SK-N-SH (cell line): ENCODE data around the gene OTOG.

Source experiments
- ELF1 ChIP-seq: IDR thresholded peaks from 2 replicates; pipeline ENCODE4 v1.4.0; 2012
- YY1 ChIP-seq: IDR thresholded peaks from 2 replicates; pipeline ENCODE4 v1.4.0; 2012; ENCODE audit warnings: low read depth, mild to moderate bottlenecking

DNA sequence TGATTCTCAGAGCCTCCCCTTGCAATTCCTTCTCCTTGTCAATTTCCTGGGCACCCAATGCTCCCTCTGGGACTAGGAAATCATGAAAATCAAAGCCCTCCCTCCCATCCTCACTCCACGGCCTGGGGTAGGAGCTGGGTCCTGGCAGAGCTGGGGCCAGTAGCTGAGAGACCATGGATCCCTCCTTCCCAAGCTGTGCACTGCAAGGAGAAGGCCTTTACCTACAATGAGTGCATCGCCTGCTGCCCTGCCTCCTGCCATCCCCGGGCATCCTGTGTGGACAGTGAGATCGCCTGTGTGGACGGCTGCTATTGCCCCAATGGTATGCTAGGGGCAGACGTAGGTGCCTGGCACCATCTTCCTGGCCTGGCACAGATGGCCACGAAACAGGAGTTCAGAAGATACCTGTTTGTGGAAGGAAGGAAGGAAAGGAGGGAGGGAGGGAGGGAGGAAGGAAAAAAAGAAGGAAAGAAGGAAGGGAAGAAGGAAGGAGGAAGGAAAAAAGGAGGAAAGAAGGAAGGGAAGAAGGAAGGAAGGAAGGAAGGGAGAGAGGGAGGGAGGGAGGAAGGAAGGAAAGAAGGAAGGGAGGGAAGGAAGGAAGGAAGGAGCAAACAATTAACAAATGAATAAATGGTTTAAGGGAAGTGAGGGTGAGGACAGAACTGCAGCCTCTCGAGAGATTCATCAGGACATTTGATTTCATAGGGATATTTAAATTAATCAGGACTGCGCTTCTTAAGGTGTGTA lies 12.5 kb downstream of the OTOG start:
- TF ChIP-seq YY1 (no peak), ELF1 (no peak)
